ENCODE measurements around the gene XCL1. TPM values are rescaled to one million over a fixed set of nuclear protein-coding genes. Genes with fewer than 3 reads are reported as not detected.

The XCL1 gene
- total and polyA plus RNA-seq, 10 of the 15 experiments (the other 5 are each of a cell fraction or from before 2014, with no cell fraction given), result 0.68 to 1,222 (median 12.2) TPM

DNA sequence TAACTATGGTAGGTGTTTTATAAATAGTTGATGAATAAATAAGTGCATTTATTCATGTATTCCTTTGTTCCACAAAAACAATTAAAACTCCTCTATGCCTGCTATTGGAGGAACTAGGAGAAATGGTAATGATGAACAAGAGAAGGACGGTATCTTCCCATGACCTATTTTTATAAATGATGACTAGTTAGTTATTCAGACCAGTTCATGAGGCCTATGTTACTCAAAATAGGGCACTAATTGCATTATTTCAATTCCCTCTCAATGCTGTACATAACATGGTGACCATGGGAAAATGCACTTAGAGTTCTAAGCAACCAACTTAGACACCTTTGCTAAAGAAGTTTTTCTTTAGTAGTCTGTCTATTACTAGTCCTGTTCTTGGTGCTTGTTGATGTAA lies 53.1 kb downstream of the XCL1 start:
- Histone ChIP-seq H3K27me3 (replicated peaks in 1 of 2; ENCODE audit: control insufficient read depth in 2 of 2, insufficient read depth in 2 of 2, low read length in 1 of 2) (no peaks in the 10 kb centered on the region), H3K27ac (ENCODE audit: control insufficient read depth, insufficient read depth) (no peak overlapping the region), H3K79me2 (ENCODE audit: control insufficient read depth, insufficient read depth, low read length) (no peaks in the 10 kb centered on the region), H3K4me1 (ENCODE audit: control insufficient read depth, insufficient read depth, low read length) (no peaks in the 10 kb centered on the region), H2AFZ (ENCODE audit: control insufficient read depth, low read depth, low read length) (no peak overlapping the region), H3K4me3 (no peak overlapping the region), H3K9me3 (replicated peaks; ENCODE audit: control insufficient read depth, insufficient read depth, low read length) (no peaks in the 10 kb centered on the region), H3K9ac (ENCODE audit: control insufficient read depth, insufficient read depth, low read length) (no peak overlapping the region), H4K20me1 (ENCODE audit: control insufficient read depth, insufficient read depth) (no peaks in the 10 kb centered on the region), H3K4me2 (ENCODE audit: control insufficient read depth, insufficient read depth) (no peak overlapping the region), H3K36me3 (ENCODE audit: control insufficient read depth in 2 of 2, insufficient read depth in 2 of 2, low read length in 1 of 2) (no peaks in the 10 kb centered on the region)
- TF ChIP-seq YY1 (IDR thresholded peaks at IDR 0.05; ENCODE audit: low read depth, low read length), result no peak
- FAIRE-seq (no peak), DNase-seq (ENCODE audit: low read depth, low spot score) (no peak), ATAC-seq (no peak)
- 0% methylated on average over 1 of the region's 1 CpG for WGBS (ENCODE audit: insufficient coverage, insufficient replicate concordance, low lambda C conversion rate, missing lambda C conversion rate)
- in situ Hi-C loops (cut with MboI), result no loop called here
- CTCF ChIA-PET, result no interaction called here
- RAD21 ChIA-PET (ENCODE audit: unreplicated experiment), result no interaction called here
- intact Hi-C loops (cut with micrococcal nuclease; ENCODE audit: unreplicated experiment), result no loop called here
- POLR2A ChIA-PET, result no interaction called here
- BruUV-seq (replicated peaks), result no TSS peak
- SMC1A ChIA-PET (ENCODE audit: uncharacterized antibody, unreplicated experiment), result no interaction called here

Other genes with a start within 250 kb of the XCL1 start
- 5.3 and 6.7 TPM in 2 replicates for gene XCL2, start 32.6 kb upstream of the XCL1 start, total RNA-seq (2014; rRNA removed)
- 4.5 and 5.3 TPM in 2 replicates for gene XCL2, start 32.6 kb upstream of the XCL1 start, total RNA-seq (2014; rRNA removed; fragmentation: Illumina TruSeq; extraction: Trizol)
- gene XCL2, start 32.6 kb upstream of the XCL1 start, total RNA-seq (2021), result 2.1 and 2.4 TPM in 2 replicates
- 204 and 299 TPM in 2 replicates for gene XCL2, start 32.6 kb upstream of the XCL1 start, polyA plus RNA-seq (2011; rRNA removed)
- gene XCL2, start 32.6 kb upstream of the XCL1 start, polyA plus RNA-seq (2014; fragmentation: Illumina TruSeq; extraction: Trizol), result 5.2 and 6.3 TPM in 2 replicates
- 1 to 10 TPM; 3.5 to 5.0 TPM for gene XCL2, start 32.6 kb upstream of the XCL1 start, polyA plus RNA-seq (2014; fragmentation: Nextera tagmentation; extraction: Ambion mirVana)
- 4.5 and 4.9 TPM in 2 replicates for gene XCL2, start 32.6 kb upstream of the XCL1 start, polyA plus RNA-seq (2014; rRNA removed)
- 1 to 10 TPM in 1 of 2 experiments, under 1 TPM in 1; 0.50 to 1.2 TPM for gene XCL2, start 32.6 kb upstream of the XCL1 start, polyA plus RNA-seq (2016; fragmentation: Nextera tagmentation; extraction: Ambion mirVana)
- gene DPT, start 152.6 kb downstream of the XCL1 start, total RNA-seq (2014; rRNA removed), result not detected in 2 replicates
- gene DPT, start 152.6 kb downstream of the XCL1 start, total RNA-seq (2014; rRNA removed; fragmentation: Illumina TruSeq; extraction: Trizol), result not detected in 2 replicates
- 0.10 TPM in 1 of 2 replicates, not detected in the other for gene DPT, start 152.6 kb downstream of the XCL1 start, total RNA-seq (2021)
- gene DPT, start 152.6 kb downstream of the XCL1 start, polyA plus RNA-seq (2011; rRNA removed), result not detected in 2 replicates
- gene DPT, start 152.6 kb downstream of the XCL1 start, polyA plus RNA-seq (2014; fragmentation: Illumina TruSeq; extraction: Trizol), result not detected in 2 replicates
- under 1 TPM in 1 of 2 experiments, not detected in 1; 0.05 TPM for gene DPT, start 152.6 kb downstream of the XCL1 start, polyA plus RNA-seq (2014; fragmentation: Nextera tagmentation; extraction: Ambion mirVana)
- not detected in 2 replicates for gene DPT, start 152.6 kb downstream of the XCL1 start, polyA plus RNA-seq (2014; rRNA removed)
- gene DPT, start 152.6 kb downstream of the XCL1 start, polyA plus RNA-seq (2016; fragmentation: Nextera tagmentation; extraction: Ambion mirVana), result not detected